HG02763 (cell line): ENCODE data around the gene CHST12.
"Not testable (repeated sequence)": the region's sequence is repeated elsewhere in the genome, so short reads cannot be mapped to it uniquely, and the experiment has no call there.

Experiments
- ATAC-seq: cut with Tn5 transposase; IDR thresholded peaks from one replicate; pipeline ENCODE4 v1.9.1; 2021; ENCODE audit warnings: mild to moderate bottlenecking, moderate library complexity; ENCODE audit not compliant: unreplicated experiment

CHST12 gene

GRCh38 chr7:2377492-2377891 is 25.9 kb upstream of the CHST12 start:
- not testable (repeated sequence) for ATAC-seq

GRCh38 chr7:2378125-2378524 is 25.3 kb upstream of the CHST12 start:
- not testable (repeated sequence) for ATAC-seq

- ATAC-seq: no peak
Measured at GRCh38 chr7:2379161-2379560, 24.2 kb upstream of the CHST12 start.

GRCh38 chr7:2379821-2380450 is 23.5 kb upstream of the CHST12 start:
- no peak for ATAC-seq

GRCh38 chr7:2380461-2380860 is 22.9 kb upstream of the CHST12 start:
- ATAC-seq: no peak

- no peak for ATAC-seq
Measured at GRCh38 chr7:2381227-2381626, 22.2 kb upstream of the CHST12 start.

GRCh38 chr7:2381881-2382509 is 21.4 kb upstream of the CHST12 start:
- no peak for ATAC-seq

- ATAC-seq: no peak
Measured at GRCh38 chr7:2383543-2384274, 19.7 kb upstream of the CHST12 start.

- no peak for ATAC-seq
Measured at GRCh38 chr7:2384354-2385243, 18.8 kb upstream of the CHST12 start.

GRCh38 chr7:2386122-2386521 is 17.3 kb upstream of the CHST12 start:
- not testable (repeated sequence) for ATAC-seq

GRCh38 chr7:2386964-2387669 is 16.3 kb upstream of the CHST12 start:
- no peak for ATAC-seq

GRCh38 chr7:2387897-2388636 is 15.3 kb upstream of the CHST12 start:
- no peak for ATAC-seq

- ATAC-seq: no peak
Measured at GRCh38 chr7:2388637-2388954, 14.8 kb upstream of the CHST12 start.

GRCh38 chr7:2390020-2390816 is 13.2 kb upstream of the CHST12 start:
- ATAC-seq: not testable (repeated sequence)

GRCh38 chr7:2393706-2394105 is 9.7 kb upstream of the CHST12 start:
- no peak for ATAC-seq

GRCh38 chr7:2394566-2395082 is 8.8 kb upstream of the CHST12 start:
- no peak for ATAC-seq

GRCh38 chr7:2398506-2398905 is 4.9 kb upstream of the CHST12 start:
- no peak for ATAC-seq

GRCh38 chr7:2399848-2400587 is 3.4 kb upstream of the CHST12 start:
- ATAC-seq: no peak
